SK-N-SH (cell line): ENCODE data around the gene SEC14L5. TPM values are rescaled to one million over a fixed set of nuclear protein-coding genes. Genes with fewer than 3 reads are reported as not detected.

Experiments used
- CTCF ChIA-PET: fragments of 300-600, 350-600 bp; formaldehyde crosslinking; extraction: SDS; loops from one replicate; lab custom pipeline; 2021; lab: Yijun Ruan, JAX
- POLR2A ChIA-PET: fragments of 350-600 bp; sonication (Branson Sonifier 250); formaldehyde crosslinking; extraction: SDS; loops from one replicate; lab custom pipeline; 2020; ENCODE audit warnings: antibody characterized with exemption, inconsistent platforms; lab: Yijun Ruan, JAX
- DNase-seq: peaks from one replicate; pipeline ENCODE4 v3.0.0; 2012
- H2AFZ ChIP-seq: fragments of 200-600 bp; sonication (generic); 2 replicates; pipeline ENCODE4 v1.8.1; 2016; ENCODE audit warnings: antibody characterized with exemption, mild to moderate bottlenecking, low read depth
- H3F3A ChIP-seq: fragments of 200-600 bp; sonication (generic); replicated peaks from 2 replicates; pipeline ENCODE3; 2016; ENCODE audit warnings: antibody characterized with exemption, mild to moderate bottlenecking; ENCODE audit not compliant: insufficient read depth
- H3K27ac ChIP-seq, 2 experiments: fragments of 200-500 bp in 1 of 2; fragments of 200-600 bp in 1 of 2; sonication (Bioruptor generic) in 1 of 2; sonication (generic), shearing (Covaris generic) in 1 of 2; 2 replicates each; pipeline versions ENCODE4 v1.5.1 to v1.6.1; 2014 to 2016; ENCODE audit warnings: low read depth in 2 of 2, inconsistent platforms in 1 of 2, low read length in 1 of 2, mild to moderate bottlenecking in 1 of 2, mixed read lengths in 1 of 2
- H3K27me3 ChIP-seq: fragments of 200-600 bp; sonication (generic), shearing (Covaris generic); 2 replicates; pipeline ENCODE4 v1.6.1; 2016; ENCODE audit warnings: mixed run types; ENCODE audit not compliant: insufficient read depth
- H3K36me3 ChIP-seq, 2 experiments: fragments of 200-500 bp in 1 of 2; fragments of 200-600 bp in 1 of 2; sonication (Bioruptor generic) in 1 of 2; sonication (generic) in 1 of 2; replicated peaks in 1 of 2; 2 replicates each; pipeline versions ENCODE3 to v1.5.1; 2014 to 2016; ENCODE audit warnings: low read length in 1 of 2, mild to moderate bottlenecking in 1 of 2; ENCODE audit not compliant: insufficient read depth in 2 of 2, control insufficient read depth in 1 of 2
- H3K4me1 ChIP-seq, 2 experiments: fragments of 200-500 bp in 1 of 2; fragments of 200-600 bp in 1 of 2; sonication (Bioruptor generic) in 1 of 2; sonication (generic), shearing (Covaris generic) in 1 of 2; 2 replicates each; pipeline versions ENCODE4 v1.5.1 to v1.6.1; 2014 to 2016; ENCODE audit warnings: low read depth in 1 of 2, low read length in 1 of 2, mixed run types in 1 of 2; ENCODE audit not compliant: insufficient read depth in 2 of 2, control insufficient read depth in 1 of 2
- H3K4me2 ChIP-seq: fragments of 200-600 bp; sonication (generic), shearing (Covaris generic); 2 replicates; pipeline ENCODE4 v1.6.1; 2017; ENCODE audit warnings: mixed run types
- H3K4me3 ChIP-seq, 2 experiments: fragments of 200-500 bp in 1 of 2; fragments of 200-600 bp in 1 of 2; sonication (Bioruptor generic) in 1 of 2; sonication (generic), shearing (Covaris generic) in 1 of 2; 2 replicates each; pipeline versions ENCODE4 v1.5.1 to v1.8.1; 2014 to 2016; ENCODE audit warnings: low read depth in 2 of 2, inconsistent platforms in 1 of 2, low read length in 1 of 2, mild to moderate bottlenecking in 1 of 2, mixed read lengths in 1 of 2, moderate library complexity in 1 of 2
- H3K79me2 ChIP-seq: fragments of 200-600 bp; sonication (generic); 2 replicates; pipeline ENCODE4 v1.8.1; 2017; ENCODE audit warnings: mild to moderate bottlenecking; ENCODE audit not compliant: insufficient read depth
- H3K9ac ChIP-seq: fragments of 200-600 bp; sonication (generic); 2 replicates; pipeline ENCODE4 v1.6.1; 2017; ENCODE audit warnings: mixed run types
- H3K9me2 ChIP-seq: fragments of 200-600 bp; sonication (generic); 2 replicates; pipeline ENCODE4 v1.6.1; 2017; ENCODE audit warnings: mixed run types
- H3K9me3 ChIP-seq: fragments of 200-600 bp; sonication (generic); 2 replicates; pipeline ENCODE4 v1.6.1; 2017; ENCODE audit warnings: mixed run types, mild to moderate bottlenecking, moderate library complexity
- H4K20me1 ChIP-seq: fragments of 200-600 bp; sonication (generic); 2 replicates; pipeline ENCODE4 v1.6.1; 2017; ENCODE audit warnings: mild to moderate bottlenecking, mixed run types; ENCODE audit not compliant: insufficient read depth
- EZH2phosphoT487 ChIP-seq: fragments of 200-600 bp; sonication (generic); IDR thresholded peaks from 2 replicates; pipeline ENCODE4 v1.6.1; 2017; ENCODE audit warnings: low read depth, mixed run types, mild to moderate bottlenecking, antibody characterized with exemption, moderate library complexity, borderline replicate concordance
- FOXJ3 ChIP-seq: sonication (generic); formaldehyde crosslinking; IDR thresholded peaks from 2 replicates; pipeline ENCODE4 v1.5.1; 2020; ENCODE audit warnings: mild to moderate bottlenecking, missing genetic modification reagents
- GATA2 ChIP-seq: sonication (generic); formaldehyde crosslinking; IDR thresholded peaks from 2 replicates; pipeline ENCODE4 v1.5.0; 2020; ENCODE audit warnings: mild to moderate bottlenecking, missing genetic modification reagents
- JUND ChIP-seq: IDR thresholded peaks from 2 replicates; pipeline ENCODE4 v1.4.0; 2012
- MEF2A ChIP-seq: IDR thresholded peaks from 2 replicates; pipeline ENCODE4 v1.4.0; 2012; ENCODE audit warnings: low read depth, borderline replicate concordance
- MXI1 ChIP-seq: IDR thresholded peaks from 2 replicates; pipeline ENCODE4 v1.6.1; 2012; ENCODE audit warnings: mild to moderate bottlenecking, low read depth, low read length, improper control_type of control experiment
- NFIC ChIP-seq: IDR thresholded peaks from 2 replicates; pipeline ENCODE4 v1.4.0; 2012; ENCODE audit warnings: borderline replicate concordance
- NRF1 ChIP-seq: IDR thresholded peaks from 2 replicates; pipeline ENCODE4 v1.6.1; 2012; ENCODE audit warnings: low read depth, mild to moderate bottlenecking, low read length
- RAD21 ChIP-seq: IDR thresholded peaks from 2 replicates; pipeline ENCODE4 v1.6.1; 2012; ENCODE audit warnings: mild to moderate bottlenecking, low read length
- SIN3A ChIP-seq: IDR thresholded peaks from 2 replicates; pipeline ENCODE4 v1.6.1; 2012; ENCODE audit warnings: low read depth, mild to moderate bottlenecking, low read length, moderate library complexity, borderline replicate concordance
- SMC3 ChIP-seq: IDR thresholded peaks from 2 replicates; pipeline ENCODE4 v1.6.1; 2012; ENCODE audit warnings: low read depth, low read length, improper control_type of control experiment
- TEAD4 ChIP-seq: IDR thresholded peaks from 2 replicates; pipeline ENCODE4 v1.4.0; 2012; ENCODE audit warnings: mild to moderate bottlenecking, borderline replicate concordance; ENCODE audit not compliant: insufficient read depth
- YY1 ChIP-seq: IDR thresholded peaks from 2 replicates; pipeline ENCODE4 v1.4.0; 2012; ENCODE audit warnings: low read depth, mild to moderate bottlenecking
- WGBS: methylation state at CpG from one replicate; pipeline ENCODE4 v1.1.6; 2017; ENCODE audit warnings: low lambda C conversion rate; 5-methylcytosine and 5-hydroxymethylcytosine counted together
- polyA plus RNA-seq, 3 experiments: library from polyadenylated mRNA; depleted of rRNA; stranded (reverse); fragments of >200 nt; gene quantifications; 2 replicates each; pipeline ENCODE4 v1.2.3, GENCODE V29; 2012
- TF ChIP-seq, protein P1 (sequence below): IDR thresholded peaks from 2 replicates; pipeline ENCODE4; 2012
- TF ChIP-seq, protein P2 (sequence below): IDR thresholded peaks from 2 replicates; pipeline ENCODE4 v1.4.0; 2012; ENCODE audit warnings: low read depth
- TF ChIP-seq, protein P3 (sequence below): IDR thresholded peaks from 2 replicates; pipeline ENCODE4 v1.6.1; 2012; ENCODE audit warnings: mild to moderate bottlenecking, low read depth, low read length, moderate library complexity
- TF ChIP-seq, protein P4 (sequence below): fragments of 150-350 bp; IDR thresholded peaks from 2 replicates; pipeline ENCODE4 v1.6.1; 2016; ENCODE audit warnings: mild to moderate bottlenecking, low read depth, low read length
- TF ChIP-seq, protein P5 (sequence below): IDR thresholded peaks from 2 replicates; pipeline ENCODE4 v1.4.0; 2012; ENCODE audit warnings: low read depth, borderline replicate concordance
- TF ChIP-seq, protein P6 (sequence below): fragments of 150-350 bp; IDR thresholded peaks from 2 replicates; pipeline ENCODE4 v1.6.1; 2017; ENCODE audit warnings: antibody characterized with exemption, low read length, low read depth, borderline replicate concordance

Gene SEC14L5
- polyA plus RNA-seq, 1 of the 3 experiments (the other 2 are of a cell fraction) = 0.08 TPM

DNA sequence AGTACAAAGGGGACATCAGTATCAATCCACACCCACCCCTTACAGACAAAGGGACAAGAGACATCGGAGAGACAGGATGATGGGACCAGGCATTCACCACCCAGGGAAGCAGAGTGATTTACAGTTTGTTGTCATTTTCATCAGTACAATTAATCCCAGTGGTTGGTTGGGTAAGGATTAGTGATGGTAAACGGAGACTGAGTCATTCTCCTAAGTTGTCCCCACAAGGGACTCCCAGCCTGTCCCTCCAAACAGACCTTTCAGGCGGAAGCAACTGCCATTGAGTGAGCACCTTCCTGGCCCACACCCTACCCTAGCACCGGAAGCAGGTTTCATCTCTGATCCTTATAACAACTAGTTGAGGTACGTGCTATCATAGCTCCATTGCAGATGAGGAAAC is 32.3 kb upstream of the SEC14L5 start:
- Histone ChIP-seq H2AFZ (no peak overlapping the region), H3K79me2 (no peaks in the 10 kb centered on the region), H3K36me3 (no peaks in the 10 kb centered on the region), H3K9me3 (0 out of 2 replicates have a peak, but pooled peaks cover 6% of the 10 kb centered on the region), H3K9ac (no peak overlapping the region), H3K4me3 (no peak overlapping the region), H3F3A (no peaks in the 10 kb centered on the region), H3K27ac (no peak overlapping the region), H3K27me3 (no peaks in the 10 kb centered on the region), H4K20me1 (no peaks in the 10 kb centered on the region), H3K9me2 (no peaks in the 10 kb centered on the region), H3K4me1 (peaks cover 0 to 9% of the 10 kb centered on the region in 2 experiments; a peak in 1 of 4 replicates), H3K4me2 (no peak overlapping the region)
- no peak for DNase-seq
- ChIA-PET CTCF (interaction anchor here (0.6 to 1.0 kb wide), 2 partner anchors 10 to 106 kb away, joined by 3 read pairs; no protein-coding TSS in a partner anchor), POLR2A (no interaction called here)
- WGBS = 73% methylated on average over 5 of the region's 5 CpGs
- TF ChIP-seq, protein P1, sequence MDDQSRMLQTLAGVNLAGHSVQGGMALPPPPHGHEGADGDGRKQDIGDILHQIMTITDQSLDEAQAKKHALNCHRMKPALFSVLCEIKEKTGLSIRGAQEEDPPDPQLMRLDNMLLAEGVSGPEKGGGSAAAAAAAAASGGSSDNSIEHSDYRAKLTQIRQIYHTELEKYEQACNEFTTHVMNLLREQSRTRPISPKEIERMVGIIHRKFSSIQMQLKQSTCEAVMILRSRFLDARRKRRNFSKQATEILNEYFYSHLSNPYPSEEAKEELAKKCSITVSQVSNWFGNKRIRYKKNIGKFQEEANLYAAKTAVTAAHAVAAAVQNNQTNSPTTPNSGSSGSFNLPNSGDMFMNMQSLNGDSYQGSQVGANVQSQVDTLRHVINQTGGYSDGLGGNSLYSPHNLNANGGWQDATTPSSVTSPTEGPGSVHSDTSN = no peak
- TF ChIP-seq SIN3A (no peak), NRF1 (no peak), TEAD4 (no peak), JUND (no peak), YY1 (no peak), FOXJ3 (CRISPR knock-in tag) (no peak), NFIC (no peak), SMC3 (no peak), EZH2phosphoT487 (no peak), MXI1 (no peak), RAD21 (no peak), MEF2A (no peak), GATA2 (CRISPR knock-in tag) (no peak)
- TF ChIP-seq, protein P2, sequence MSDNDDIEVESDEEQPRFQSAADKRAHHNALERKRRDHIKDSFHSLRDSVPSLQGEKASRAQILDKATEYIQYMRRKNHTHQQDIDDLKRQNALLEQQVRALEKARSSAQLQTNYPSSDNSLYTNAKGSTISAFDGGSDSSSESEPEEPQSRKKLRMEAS = no peak
- TF ChIP-seq, protein P3, sequence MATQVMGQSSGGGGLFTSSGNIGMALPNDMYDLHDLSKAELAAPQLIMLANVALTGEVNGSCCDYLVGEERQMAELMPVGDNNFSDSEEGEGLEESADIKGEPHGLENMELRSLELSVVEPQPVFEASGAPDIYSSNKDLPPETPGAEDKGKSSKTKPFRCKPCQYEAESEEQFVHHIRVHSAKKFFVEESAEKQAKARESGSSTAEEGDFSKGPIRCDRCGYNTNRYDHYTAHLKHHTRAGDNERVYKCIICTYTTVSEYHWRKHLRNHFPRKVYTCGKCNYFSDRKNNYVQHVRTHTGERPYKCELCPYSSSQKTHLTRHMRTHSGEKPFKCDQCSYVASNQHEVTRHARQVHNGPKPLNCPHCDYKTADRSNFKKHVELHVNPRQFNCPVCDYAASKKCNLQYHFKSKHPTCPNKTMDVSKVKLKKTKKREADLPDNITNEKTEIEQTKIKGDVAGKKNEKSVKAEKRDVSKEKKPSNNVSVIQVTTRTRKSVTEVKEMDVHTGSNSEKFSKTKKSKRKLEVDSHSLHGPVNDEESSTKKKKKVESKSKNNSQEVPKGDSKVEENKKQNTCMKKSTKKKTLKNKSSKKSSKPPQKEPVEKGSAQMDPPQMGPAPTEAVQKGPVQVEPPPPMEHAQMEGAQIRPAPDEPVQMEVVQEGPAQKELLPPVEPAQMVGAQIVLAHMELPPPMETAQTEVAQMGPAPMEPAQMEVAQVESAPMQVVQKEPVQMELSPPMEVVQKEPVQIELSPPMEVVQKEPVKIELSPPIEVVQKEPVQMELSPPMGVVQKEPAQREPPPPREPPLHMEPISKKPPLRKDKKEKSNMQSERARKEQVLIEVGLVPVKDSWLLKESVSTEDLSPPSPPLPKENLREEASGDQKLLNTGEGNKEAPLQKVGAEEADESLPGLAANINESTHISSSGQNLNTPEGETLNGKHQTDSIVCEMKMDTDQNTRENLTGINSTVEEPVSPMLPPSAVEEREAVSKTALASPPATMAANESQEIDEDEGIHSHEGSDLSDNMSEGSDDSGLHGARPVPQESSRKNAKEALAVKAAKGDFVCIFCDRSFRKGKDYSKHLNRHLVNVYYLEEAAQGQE = no peak
- TF ChIP-seq, protein P4, sequence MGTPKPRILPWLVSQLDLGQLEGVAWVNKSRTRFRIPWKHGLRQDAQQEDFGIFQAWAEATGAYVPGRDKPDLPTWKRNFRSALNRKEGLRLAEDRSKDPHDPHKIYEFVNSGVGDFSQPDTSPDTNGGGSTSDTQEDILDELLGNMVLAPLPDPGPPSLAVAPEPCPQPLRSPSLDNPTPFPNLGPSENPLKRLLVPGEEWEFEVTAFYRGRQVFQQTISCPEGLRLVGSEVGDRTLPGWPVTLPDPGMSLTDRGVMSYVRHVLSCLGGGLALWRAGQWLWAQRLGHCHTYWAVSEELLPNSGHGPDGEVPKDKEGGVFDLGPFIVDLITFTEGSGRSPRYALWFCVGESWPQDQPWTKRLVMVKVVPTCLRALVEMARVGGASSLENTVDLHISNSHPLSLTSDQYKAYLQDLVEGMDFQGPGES = no peak
- TF ChIP-seq, protein P5, sequence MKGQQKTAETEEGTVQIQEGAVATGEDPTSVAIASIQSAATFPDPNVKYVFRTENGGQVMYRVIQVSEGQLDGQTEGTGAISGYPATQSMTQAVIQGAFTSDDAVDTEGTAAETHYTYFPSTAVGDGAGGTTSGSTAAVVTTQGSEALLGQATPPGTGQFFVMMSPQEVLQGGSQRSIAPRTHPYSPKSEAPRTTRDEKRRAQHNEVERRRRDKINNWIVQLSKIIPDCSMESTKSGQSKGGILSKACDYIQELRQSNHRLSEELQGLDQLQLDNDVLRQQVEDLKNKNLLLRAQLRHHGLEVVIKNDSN = no peak
- TF ChIP-seq, protein P6, sequence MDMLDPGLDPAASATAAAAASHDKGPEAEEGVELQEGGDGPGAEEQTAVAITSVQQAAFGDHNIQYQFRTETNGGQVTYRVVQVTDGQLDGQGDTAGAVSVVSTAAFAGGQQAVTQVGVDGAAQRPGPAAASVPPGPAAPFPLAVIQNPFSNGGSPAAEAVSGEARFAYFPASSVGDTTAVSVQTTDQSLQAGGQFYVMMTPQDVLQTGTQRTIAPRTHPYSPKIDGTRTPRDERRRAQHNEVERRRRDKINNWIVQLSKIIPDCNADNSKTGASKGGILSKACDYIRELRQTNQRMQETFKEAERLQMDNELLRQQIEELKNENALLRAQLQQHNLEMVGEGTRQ = no peak
